ENCODE measurements around the gene MAEL.

DNA sequence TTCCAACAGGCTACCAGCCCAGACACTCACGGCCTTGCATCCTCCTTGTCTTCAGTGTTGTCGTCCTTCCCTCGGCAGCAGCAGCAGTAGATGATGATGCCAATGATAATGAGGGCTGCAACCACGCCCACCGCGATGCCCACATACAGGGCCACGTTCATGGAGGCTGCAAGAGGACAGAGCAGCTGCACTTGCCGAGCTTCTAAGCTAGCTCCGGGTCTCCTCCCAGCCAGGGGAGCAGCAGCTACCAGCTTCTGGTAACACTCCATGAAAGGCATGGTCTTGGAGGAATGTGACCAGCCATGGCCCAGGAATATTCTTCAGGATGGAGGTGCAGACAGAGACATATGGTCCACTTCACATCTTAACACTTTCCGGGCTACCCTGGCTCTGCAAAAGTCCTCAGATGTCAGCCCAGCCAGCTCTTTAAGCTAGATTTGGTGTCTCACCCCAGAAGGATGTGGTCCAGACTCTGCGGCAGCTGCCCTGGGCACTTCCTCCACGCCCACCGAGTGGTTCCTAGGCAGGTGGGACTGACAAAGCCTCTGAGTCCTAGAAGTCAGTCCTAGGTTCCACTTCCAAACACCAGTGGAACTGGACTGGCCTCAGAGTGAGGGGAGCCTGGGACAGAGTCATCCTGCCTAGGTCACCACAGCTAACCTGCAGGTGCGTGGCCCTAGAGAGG is 66.0 kb downstream of the MAEL start:
- TF ChIP-seq, protein P1, sequence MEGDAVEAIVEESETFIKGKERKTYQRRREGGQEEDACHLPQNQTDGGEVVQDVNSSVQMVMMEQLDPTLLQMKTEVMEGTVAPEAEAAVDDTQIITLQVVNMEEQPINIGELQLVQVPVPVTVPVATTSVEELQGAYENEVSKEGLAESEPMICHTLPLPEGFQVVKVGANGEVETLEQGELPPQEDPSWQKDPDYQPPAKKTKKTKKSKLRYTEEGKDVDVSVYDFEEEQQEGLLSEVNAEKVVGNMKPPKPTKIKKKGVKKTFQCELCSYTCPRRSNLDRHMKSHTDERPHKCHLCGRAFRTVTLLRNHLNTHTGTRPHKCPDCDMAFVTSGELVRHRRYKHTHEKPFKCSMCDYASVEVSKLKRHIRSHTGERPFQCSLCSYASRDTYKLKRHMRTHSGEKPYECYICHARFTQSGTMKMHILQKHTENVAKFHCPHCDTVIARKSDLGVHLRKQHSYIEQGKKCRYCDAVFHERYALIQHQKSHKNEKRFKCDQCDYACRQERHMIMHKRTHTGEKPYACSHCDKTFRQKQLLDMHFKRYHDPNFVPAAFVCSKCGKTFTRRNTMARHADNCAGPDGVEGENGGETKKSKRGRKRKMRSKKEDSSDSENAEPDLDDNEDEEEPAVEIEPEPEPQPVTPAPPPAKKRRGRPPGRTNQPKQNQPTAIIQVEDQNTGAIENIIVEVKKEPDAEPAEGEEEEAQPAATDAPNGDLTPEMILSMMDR (IDR thresholded peaks at IDR 0.05) = no peak
- no peak for TF ChIP-seq ZFX (IDR thresholded peaks at IDR 0.05; ENCODE audit: borderline replicate concordance)
